ENCODE measurements around the gene THUMPD2.
"Not testable (repeated sequence)": the region's sequence is repeated elsewhere in the genome, so short reads cannot be mapped to it uniquely, and the experiment has no call there.

Gene THUMPD2

DNA sequence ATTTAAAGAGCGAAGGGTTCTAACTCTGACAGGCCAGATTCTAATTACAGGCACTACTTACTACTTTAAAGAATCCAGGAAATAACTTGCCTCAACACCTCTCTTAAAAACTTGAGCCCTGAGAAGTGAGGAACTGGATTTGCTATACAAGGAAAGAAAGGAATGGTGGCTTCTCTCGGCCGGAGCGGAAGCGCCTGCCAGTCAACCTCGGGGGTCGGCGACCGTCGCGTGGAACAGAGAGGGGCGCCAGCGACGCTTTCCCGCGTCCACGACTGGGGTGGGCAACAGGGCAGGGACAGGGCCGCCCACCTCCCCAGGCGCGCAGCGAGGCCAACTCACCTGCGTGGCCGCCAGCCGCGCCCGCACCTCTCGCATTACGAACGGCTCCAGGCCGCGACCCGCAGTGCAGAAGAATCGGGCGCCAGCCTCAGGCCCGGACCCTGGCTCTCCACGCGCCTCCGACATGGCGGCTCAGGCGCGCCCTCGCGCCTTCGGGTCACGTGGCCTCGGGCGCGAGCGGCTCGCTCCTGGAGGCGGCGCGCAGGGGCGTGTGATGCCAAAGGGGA is at the start of gene THUMPD2:
Gene THUMPD2, minus strand, starts transcription at position 484 of the 566 bp plus-strand sequence. Its CDS starts 19 bp downstream, at position 465.
- DNase-seq = peak; percentile 50 to 65

DNA sequence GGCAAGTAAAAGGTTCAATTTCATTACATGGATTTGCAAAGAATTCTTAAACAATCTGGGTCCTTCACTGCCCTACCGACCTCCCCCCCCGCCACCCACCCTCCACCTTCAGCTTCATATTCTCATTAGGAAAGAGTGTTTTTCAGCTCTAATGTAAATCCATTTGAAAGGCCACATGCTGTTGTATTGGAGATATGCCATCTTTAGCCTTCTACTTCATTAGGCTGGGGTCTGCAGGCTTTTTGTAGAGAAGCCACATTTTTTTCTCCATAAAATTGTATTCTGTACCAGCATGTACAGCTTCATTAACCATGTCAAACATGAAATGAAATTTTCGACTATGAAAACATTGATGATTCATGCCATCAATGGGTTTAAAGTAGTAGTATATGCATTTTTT is 42.8 kb upstream of the THUMPD2 start:
- DNase-seq = no peak

DNA sequence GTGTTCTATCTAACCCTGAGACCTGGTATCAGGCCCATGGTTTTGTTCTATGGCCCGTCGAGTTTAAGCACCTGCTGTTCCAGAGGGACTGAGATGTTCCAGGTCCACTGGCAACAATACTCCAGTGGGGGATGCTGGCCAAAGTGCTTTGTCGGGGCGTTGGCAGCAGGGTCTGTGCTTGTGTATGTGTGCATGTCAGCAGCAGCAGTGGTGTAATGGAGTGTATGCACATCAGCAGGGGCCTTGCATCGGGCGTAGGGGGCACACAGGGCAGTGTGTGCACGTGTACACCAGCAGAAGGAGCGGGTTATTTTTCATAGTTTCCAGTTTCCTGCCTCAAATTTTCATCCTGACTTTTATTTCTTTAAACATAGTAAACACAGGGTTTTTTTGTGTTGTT is 37.8 kb upstream of the THUMPD2 start:
- DNase-seq = no peak

GRCh38 chr2:39816428-39816827 is 37.4 kb upstream of the THUMPD2 start:
- DNase-seq = no peak

DNA sequence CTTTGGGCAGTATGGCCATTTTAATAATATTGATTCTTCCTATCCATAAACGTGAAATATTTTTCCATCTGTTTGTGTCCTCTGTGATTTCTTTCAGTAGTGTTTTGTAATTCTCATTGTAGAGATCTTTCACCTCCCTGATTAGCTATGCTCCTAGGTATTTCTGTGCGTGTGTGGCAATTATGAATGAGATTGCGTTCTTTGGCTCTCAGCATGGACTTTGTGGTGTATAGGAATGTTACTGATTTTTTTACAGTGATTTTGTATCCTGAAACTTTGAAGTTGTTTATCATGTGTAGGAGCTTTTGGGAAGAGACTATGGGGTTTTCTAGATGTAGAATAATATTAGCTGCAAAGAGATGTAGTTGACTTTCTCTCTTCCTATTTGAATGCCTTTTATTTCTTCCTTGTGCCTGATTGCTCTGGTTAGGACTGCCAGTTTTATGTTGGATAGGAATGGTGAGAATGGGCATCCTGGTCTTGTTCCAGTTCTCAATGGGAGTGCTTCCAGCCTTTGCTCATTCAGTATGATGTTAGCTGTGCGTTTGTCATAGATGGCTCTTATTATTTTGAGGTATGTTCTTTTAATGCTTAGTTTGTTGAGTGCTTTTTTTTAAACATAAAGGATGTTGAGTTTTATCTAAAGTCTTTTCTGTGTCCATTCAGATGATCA is 27.0 kb upstream of the THUMPD2 start:
- DNase-seq = no peak

DNA sequence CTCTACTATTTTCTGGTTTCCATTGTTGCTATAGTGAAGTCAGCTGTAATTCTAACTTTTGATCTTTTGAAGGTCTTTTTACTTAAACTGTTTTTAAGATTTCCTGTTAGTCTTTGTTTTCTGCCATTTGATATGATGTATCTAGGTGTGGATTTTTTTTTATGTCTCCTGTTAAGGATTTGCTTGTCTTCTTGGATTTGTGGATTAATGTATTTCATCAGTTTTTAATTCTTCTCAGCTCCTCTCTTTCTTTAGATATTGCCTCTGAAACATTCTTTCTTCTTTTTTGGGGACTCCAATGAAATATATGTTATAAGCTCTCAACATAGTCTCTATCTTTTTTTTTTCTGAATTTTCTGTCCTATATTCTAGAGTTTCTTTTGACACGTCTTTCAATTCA is 24.8 kb upstream of the THUMPD2 start:
- no peak for DNase-seq

- no peak for DNase-seq
Measured at GRCh38 chr2:39800752-39801151, 21.7 kb upstream of the THUMPD2 start.

- DNase-seq = no peak
Measured at GRCh38 chr2:39796134-39796533, 17.1 kb upstream of the THUMPD2 start.

GRCh38 chr2:39790216-39790818 is 11.3 kb upstream of the THUMPD2 start:
- not testable (repeated sequence) for DNase-seq

DNA sequence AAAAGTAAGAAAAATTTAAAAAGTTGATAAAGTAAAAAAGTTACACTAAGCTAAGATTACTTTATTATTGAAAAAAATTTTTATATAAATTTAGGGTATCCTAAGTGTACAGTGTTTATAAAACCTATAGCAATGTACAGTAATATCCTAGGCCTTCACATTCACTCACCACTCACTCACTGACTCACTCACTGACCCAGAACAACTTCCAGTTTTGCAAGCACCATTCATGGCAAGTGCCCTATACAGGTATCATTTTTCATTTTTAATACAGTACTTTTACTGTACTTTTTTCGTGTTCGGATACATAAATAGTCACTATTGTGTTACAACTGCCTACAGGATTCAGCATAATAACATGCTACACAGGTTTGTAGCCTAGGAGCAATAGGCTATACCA is 8.9 kb upstream of the THUMPD2 start:
- DNase-seq = no peak

DNA sequence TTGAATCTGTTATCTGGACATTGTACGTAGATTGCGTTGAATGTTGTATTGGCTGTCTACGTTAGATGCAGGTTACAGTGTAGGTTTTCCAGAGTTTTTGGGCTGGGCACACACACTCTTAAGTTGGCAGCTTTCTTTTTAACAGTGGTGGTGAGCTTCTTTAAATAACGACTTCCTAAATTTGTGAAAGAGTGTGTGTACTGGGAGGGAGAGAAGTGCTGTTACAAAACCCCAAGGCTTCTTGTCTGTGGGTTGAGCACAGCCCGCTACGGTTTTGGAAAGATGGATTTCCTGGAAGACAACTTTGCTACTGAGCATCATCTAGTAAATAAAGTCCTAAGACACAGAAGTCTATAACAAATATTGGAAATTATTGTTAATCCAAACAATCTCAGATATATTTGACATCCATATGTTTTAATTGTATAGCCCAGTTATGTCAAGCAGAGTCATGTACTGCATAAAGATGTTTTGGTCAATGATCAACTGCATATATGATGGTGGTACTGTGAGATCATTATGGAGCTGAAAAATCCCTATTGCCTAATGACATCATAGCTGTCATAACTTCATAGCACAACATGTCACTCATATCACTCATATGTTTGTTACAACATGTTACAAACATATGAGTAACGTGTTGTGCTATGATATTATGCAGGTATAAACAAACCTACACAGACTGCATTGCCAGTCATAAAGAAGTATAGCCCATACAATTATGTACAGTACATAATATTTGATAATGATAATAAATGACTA is 7.9 kb upstream of the THUMPD2 start:
- DNase-seq = no peak

DNA sequence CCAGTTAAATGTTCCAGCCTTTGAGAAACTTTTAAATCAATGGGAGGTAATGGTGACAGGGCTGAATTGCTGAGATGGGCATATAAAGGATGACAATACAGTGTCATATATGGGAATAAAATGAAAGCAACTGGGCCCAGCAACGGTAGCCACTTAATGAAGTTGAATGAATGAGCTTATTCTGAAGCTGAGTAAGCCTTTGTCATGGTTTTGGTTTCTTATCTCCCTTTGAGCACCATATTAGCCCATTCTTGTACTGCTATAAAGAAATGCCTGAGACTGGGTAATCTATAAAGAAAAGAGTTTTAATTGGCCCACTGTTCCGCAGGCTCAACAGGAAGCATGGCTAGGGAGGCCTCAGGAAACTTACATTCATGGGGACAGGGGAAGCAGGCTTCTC is 3.5 kb upstream of the THUMPD2 start:
- no peak for DNase-seq

DNA sequence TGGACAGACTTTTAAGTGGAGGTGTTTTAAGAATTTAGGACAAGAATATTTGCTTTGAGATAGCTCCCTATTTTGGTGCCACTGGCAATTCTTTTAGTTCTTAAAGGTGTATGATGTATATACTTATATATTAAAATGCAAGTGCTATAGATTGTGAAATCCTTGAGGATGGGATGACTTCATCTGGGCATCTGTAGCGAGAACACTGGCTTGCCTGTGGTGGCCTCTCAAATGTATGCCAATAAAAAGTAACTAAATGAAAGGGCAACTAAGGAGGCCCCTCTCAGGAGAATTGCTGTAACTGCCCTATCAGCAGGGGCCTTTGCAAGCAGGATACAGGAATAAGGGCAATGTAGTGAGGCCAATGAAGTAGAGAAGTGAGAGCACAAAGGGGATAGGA is 2.6 kb upstream of the THUMPD2 start:
- no peak for DNase-seq

- DNase-seq = no peak
Measured at GRCh38 chr2:39780825-39781600, 2.0 kb upstream of the THUMPD2 start.

DNA sequence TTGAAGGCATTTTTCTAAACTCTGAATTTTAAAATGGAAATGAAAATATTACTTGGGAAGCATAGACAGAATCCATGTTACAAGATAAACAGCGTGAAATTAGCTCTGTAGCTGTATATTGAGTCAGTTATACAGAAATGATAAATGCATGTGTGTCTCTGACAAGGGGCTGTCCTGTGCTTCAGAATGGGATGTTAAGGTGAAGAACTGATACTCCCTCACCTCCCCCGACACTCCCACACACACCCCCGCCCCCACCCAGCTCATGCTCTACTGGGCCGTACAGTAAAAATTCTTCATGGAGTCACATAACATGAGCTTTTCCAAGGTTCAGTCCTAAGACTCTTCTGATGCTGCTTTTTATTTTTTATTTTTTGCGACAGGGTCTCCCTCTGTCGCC is 869 bp upstream of the THUMPD2 start:
- no peak for DNase-seq

DNA sequence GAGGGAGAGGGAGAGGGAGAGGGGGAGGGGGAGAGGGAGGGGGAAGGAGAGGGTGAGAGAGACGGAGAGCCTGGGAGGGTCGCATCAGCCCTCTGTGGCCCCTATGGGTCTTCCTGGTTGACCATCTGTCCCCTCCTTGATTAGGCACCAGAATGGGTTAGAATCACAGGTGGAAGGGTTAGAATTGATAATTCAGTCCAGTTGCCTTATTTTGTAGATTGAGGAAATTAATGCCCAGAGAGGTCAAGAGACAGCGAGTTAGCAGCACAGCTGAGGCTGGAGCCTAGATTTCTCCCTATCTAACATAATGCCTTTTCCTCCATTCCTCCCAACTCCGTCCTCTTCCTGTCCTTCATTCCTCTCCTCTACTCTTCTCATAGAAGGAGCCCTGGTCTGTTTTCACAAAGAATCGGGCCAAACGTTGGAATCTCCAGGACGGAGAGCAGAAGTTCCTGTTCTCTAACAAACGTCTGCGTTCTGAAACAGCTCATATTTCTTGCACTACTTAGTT is 338 bp upstream of the THUMPD2 start:
- no peak for DNase-seq

- no peak for DNase-seq
Measured at GRCh38 chr2:39778233-39778632, 825 bp downstream of the THUMPD2 start.

DNA sequence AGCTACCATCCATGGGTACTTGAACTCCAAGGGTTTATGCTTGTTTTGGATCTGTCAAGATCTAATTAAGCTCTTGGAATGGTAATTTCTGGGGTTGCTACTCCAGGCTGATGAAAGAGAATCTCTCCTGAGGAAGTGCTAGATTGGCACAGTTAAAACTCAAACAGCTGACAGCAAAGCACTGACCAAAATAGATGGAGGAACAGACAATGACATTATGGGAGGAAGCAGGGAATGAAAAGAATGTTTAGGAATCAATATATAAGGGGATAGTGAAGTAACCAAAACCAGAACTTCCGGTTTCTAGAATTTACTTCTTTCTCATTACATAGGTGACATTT is 6.3 kb downstream of the THUMPD2 start:
- DNase-seq = no peak

DNA sequence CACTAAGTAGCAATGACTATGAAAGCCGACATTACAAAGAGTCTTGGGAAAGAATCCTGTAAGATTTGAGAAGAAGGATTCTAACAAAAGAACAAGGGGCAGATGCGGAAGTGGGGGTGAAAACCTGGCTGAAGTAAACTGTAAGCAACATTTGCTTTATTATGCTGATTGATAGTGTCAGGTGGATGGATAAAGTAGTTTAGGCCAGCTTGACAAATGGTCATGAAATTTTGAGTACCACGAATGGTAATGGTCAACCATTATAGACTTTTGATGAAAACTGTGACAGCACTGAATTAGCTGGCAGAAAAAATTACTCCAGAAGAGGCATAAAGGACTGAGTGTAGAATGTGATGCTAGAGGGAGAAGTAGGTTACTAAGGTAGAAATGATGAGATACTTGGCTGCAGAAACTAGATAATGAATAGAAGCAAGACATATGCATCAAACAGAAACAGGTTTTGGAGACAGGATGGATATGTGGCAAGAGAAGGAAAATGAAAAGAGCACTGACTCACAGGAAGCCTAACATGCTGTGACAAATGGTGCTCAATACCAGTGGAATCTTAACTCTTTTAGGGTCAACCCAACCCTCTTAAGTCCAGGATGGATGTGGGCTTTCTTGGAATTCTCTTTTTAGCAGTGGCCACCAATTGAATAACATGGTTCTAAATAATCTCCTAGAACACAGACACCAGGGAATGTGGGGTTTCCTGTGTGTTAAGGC is 6.8 kb downstream of the THUMPD2 start:
- no peak for DNase-seq

DNA sequence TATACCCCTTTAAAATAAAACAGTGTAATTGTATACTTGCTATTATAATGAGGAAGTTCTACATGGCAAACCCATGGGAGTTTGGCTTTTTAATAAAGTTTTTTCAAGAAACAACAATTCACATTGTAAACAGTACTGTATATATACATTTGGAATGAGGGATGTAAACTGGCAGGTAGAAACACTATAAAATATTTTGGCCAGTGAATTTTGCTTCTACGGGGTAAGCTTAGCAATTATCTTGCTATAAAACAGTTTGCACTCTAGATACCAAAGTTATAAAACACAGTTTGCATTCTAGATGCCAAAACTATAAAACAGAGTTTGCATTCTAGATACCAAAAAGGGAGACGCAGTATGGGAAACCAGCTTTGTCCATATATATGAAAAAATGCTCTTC is 16.6 kb downstream of the THUMPD2 start:
- no peak for DNase-seq

GRCh38 chr2:39757156-39757555 is 21.9 kb downstream of the THUMPD2 start:
- DNase-seq = no peak

DNA sequence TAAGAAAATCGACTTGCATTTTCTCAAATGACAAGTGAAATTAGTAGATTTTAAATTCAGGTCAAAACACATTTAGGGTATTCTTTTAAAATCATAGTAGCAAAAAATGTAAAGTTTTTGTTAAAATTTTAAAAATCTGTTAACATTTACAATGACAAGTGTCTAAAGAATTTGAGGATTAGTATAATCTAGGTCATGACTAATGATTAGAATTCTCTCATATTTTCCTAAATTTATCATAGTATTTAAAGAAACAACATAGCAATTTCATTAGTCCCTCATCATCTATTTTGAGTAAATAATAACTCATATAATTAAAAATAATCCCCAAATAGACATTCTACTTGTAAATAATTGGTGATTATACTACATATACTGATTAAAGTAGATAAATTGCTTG is 23.6 kb downstream of the THUMPD2 start:
- no peak for DNase-seq

All from stimulated activated CD4-positive, alpha-beta T cell treated with anti-CD3 and anti-CD28 coated beads, Interleukin-2, amount 100 ng/mL, for 48 hours (primary cell).